SK-N-DZ (cell line): Measurements from ENCODE around the gene SGIP1.
"Not testable (repeated sequence)": the region's sequence is repeated elsewhere in the genome, so short reads cannot be mapped to it uniquely, and the experiment has no call there.

Experiments
- DNase-seq: peaks from one replicate; pipeline ENCODE4 v3.0.0-alpha.2; 2015; ENCODE audit warnings: low spot score

The SGIP1 gene

GRCh38 chr1:66728021-66728420 is 194.1 kb downstream of the SGIP1 start:
- no peak for DNase-seq

DNA sequence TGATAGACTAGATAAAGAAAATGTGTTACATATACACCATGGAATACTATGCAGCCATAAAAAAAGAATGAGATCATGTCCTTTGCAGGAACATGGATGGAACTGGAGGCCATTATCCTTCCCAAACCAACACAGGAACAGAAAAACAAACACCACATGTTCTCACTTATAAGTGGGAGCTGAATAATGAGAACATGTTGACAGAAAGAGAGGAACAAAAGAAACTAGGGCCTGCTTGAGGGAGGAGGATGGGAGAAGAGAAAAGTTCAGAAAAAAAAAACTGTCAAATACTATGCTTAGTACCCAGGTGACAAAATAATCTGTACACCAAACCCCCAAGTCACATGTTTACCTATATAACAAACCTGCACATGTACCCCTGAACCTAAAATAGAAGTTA is 194.8 kb downstream of the SGIP1 start:
- not testable (repeated sequence) for DNase-seq

DNA sequence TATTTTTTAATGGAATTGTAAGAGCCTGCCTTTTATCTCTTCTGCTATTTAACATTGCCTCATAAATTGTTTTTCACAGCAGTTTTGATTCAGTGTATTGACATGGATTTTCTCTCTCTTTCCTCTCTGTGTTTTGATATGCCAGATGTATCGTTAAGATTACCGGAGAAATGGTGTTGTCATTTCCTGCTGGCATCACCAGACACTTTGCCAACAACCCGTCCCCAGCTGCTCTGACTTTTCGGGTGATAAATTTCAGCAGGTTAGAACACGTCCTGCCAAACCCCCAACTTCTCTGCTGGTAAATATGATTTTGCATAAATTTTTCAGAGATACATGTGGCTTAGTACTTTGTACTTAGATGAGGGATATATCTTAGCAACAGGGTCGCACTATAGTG is 195.2 kb downstream of the SGIP1 start:
- DNase-seq = no peak

DNA sequence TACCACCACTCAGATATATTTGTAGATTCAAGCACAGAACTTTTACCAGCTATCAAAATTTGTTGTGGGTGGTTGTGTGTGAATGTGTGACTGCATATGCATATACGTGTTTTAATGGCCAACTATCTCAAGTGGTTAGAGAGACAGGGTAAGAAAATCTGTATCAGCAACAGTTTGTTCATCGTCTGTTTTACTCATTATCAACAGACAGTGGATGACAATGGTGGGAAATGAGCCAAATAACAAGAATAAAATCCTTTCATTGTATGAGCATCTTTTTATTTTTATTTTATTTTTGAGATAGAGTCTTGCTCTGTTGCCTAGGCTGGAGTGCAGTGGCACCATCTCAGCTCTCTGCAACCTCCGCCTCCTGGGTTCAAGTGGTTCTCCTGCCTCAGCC is 195.6 kb downstream of the SGIP1 start:
- DNase-seq = no peak

DNA sequence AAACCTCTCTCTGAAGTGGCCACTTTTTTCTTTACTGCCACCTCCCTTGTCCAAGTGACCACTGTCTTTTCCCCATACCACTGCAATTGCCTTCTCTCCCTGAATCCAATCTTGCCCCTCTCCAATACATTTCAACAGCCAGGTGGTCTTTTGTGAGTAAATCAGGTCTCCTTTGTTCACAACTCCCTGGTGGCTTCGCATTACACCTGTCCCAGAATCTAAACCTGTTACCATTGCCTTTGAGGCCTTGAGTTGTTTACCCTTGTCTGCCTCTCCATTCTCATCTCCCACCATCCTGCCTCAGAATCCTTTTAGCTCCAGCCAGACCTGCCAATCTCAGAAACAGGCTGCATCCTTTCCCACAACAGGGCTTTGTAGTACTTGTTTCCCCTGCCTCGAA is 196.5 kb downstream of the SGIP1 start:
- DNase-seq = no peak

DNA sequence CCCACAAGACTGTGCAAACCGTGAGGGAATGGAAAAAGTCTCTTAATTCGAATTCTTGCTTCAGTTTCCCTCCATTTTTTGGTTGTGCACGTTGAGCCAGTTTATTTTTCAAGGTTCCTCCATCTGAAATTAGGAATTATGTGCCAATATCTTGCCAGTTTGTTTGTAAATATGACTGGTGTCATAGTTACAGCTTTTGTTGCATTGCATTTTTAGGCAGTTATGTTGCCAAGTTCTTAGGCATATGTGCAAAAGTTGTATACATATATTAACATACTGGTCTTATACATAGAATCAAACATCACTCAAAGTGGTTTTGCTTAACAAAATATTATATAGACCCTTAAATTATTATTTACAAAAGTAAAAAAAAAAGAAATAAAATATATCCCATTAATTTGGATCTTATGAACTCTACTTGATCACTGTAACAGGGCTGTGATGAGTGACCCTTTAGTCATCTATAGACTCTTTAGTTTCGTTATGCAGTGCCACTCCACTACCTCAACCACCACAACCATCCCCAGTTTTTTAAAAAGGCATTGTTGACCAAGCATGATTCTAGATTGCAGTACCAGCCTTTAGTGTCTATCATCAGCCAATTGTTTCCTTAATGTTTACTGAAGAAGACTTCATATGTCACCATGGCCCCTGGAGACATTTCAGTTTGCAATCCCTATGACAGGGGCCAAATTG is 197.4 kb downstream of the SGIP1 start:
- DNase-seq = no peak

- DNase-seq = no peak
Observed at GRCh38 chr1:66732407-66733166, 198.6 kb downstream of the SGIP1 start.

- DNase-seq = no peak
Observed at GRCh38 chr1:66733348-66734017, 199.5 kb downstream of the SGIP1 start.

DNA sequence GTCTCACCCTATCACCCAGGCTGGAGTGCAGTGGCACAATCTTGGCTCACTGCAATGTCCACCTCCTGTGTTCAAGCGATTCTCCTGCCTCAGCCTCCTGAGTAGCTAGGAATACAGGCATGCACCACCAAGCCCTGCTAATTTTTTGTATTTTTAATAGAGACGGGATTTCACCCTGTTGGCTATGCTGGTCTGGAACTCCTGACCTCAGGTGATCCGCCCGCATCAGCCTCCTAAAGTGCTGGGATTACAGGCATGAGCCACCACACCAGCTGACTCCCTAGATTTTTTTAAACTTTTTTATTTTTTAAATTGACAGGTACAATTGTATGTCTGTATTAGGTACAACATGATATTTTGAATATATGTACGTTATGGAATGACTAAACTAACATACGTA is 200.6 kb downstream of the SGIP1 start:
- not testable (repeated sequence) for DNase-seq

DNA sequence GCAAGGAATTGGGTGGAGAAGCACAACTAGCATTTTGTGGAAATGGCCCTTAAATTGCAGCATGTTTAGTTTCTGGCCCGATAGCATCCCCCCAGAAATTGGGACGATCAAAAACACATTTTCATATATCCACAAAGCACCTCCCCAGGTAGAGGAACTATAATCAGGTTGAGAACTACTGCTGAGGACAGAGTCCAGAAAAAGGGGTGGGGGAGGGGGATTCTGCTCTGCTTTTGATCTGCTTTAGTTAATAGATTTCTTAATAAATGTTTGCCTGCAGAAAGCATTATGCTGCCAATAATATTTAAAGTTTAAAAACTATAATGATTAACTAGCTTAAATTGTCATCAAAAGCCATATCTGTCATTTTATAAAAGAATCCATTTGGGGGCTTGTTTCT is 203.9 kb downstream of the SGIP1 start:
- no peak for DNase-seq

DNA sequence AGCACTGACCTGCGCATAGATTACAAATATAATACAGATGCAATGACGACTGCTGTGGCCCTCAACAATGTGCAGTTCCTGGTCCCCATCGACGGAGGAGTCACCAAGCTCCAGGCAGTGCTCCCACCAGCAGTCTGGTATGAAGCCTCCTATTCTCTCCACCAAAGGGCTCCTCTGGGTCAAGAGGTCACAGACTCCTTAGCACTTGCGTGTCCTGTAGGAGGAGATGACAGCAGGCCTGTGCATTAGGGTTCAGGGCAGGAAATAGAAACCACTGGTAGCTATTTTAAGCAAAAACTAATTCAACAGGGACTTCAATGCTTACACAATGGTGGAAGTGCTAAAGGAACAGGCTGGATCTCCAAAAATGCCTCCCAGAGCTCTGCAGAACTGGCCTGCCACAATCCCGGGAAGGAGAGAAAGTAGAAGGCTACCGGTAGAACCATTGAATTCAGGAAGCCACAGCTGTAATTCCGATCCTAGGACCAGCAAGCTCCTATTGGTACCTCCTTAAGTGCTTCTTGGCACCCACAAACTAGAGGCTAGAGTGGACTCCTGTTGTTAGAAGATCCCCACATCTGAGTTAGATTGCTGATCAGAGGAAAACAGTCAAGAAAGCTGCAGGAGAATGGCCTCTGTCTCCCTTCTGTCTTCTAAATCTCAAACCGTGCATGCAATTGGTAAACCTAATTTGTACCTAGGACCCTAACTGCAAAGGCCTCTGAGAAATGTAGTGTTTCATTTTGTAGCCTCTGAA is 205.6 kb downstream of the SGIP1 start:
- no peak for DNase-seq

- DNase-seq = no peak
Observed at GRCh38 chr1:66745451-66745850, 211.5 kb downstream of the SGIP1 start.

DNA sequence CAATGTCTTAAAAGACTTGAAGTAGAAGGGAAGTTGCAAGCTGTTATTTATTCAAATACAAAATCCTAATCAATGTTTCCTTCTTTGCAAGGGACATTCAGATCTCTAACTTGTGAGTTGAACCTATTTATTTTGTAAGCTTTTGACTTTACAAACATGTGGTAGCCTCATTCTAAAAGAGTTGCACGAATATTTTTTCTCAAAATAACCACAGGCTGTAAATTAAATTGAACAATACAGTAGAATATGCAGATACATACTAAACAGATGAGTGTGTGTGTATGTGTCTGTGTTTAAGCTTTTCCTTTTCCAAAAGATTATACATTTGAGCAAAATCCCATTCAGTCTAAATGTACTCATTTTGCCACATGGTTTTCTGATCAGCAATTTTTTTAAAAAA is 213.5 kb downstream of the SGIP1 start:
- no peak for DNase-seq

DNA sequence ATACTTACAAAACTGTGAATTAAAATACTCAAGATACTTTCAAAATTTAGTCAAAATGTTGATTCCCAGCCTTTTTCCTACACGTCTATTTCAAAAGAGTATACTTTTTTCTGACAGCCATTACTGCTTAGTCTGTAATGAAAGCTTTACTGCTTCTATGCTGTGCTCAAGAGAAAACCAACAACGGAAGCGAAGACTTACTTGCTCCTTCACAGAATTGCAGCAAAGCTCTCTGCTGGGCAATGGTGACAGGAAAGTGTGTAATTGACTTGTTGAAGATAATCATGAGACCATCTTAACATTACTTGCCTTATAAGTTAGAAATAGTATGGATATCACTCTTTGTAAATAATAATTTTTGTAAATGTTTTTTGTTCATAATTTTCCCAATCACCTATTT is 216.6 kb downstream of the SGIP1 start:
- peak; percentile 11 for DNase-seq

- no peak for DNase-seq
Observed at GRCh38 chr1:66751160-66751559, 217.2 kb downstream of the SGIP1 start.

DNA sequence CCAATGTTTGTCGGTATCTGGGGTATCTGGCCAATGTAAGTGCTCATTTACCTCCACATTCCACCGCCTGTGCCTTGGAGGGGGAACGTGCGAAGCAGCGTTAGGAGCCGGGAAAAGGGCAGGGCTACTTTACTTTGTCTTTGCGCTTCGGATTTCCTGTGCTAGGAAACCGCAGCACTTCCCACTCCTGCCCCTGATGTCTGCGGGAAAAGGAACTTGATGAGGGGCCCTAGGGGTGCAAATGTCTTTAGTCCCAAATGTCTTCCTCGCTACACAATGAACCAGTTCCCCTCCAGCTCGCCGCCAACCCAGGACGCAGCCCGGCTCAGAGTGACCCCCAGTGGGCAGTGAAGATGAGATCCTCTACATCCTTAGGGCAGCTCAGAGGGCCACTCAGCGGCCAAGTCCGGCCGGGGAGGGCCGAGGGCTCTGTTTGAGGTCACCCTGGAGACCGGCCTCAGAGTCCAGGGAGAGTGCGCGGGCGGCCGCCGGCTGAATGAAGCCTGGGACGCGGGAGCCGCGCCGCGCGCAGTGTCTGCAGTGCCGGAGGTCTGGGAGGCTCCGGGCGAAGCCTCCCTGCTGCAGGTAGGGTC is 218.1 kb downstream of the SGIP1 start, which contains the start of gene DYNLT5:
Gene DYNLT5 (plus strand): TSS at position 460 of the 593 bp plus-strand sequence. CDS start 2,200 bp downstream, outside the sequence.
- peak; percentile 24 for DNase-seq

GRCh38 chr1:66752671-66753371 is 218.9 kb downstream of the SGIP1 start:
- DNase-seq = no peak

- no peak for DNase-seq
Observed at GRCh38 chr1:66757722-66758240, 223.8 kb downstream of the SGIP1 start.

GRCh38 chr1:66758241-66758755 is 224.3 kb downstream of the SGIP1 start:
- DNase-seq = peak; percentile 11

DNA sequence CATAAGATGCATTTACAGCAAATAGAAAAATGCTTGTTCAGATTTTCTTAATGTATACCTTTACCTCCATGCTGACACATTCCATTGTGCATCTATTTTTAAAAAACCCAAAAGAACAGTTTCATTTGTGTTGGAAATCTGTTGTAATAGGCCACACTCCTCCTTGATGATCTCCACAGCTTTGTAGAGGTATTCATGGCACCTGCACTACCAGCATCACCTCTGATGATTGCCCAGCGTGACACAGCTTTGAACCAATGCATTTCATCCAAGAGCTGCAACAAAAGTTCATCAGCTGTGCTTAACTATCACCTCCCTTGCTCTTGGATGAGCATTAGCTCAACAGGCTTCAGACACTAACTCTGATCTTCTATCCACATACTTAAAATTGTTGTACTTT is 226.6 kb downstream of the SGIP1 start:
- no peak for DNase-seq
